Hepatocyte (in vitro differentiated cells): ENCODE measurements around the gene RNF227. TPM values are rescaled to one million over a fixed set of nuclear protein-coding genes. Genes with fewer than 3 reads are reported as not detected.

Source experiments
- DNase-seq: peaks from one replicate; pipeline ENCODE4 v3.0.0-alpha.2; 2016; ENCODE audit warnings: low spot score
- H2AFZ ChIP-seq: fragments of 200-600 bp; sonication (generic); 2 replicates; pipeline ENCODE4 v1.6.0; 2016; ENCODE audit warnings: antibody characterized with exemption, mild to moderate bottlenecking
- H3K27ac ChIP-seq: fragments of 200-600 bp; sonication (generic); 2 replicates; pipeline ENCODE4 v1.5.1; 2016; ENCODE audit warnings: mild to moderate bottlenecking
- H3K27me3 ChIP-seq: fragments of 200-600 bp; sonication (generic); 2 replicates; pipeline ENCODE4 v1.6.1; 2016
- H3K36me3 ChIP-seq: fragments of 200-600 bp; sonication (generic); replicated peaks from 2 replicates; pipeline ENCODE4 v1.5.1; 2016; ENCODE audit warnings: low read depth; ENCODE audit not compliant: insufficient read depth
- H3K4me1 ChIP-seq: fragments of 200-600 bp; sonication (generic); 2 replicates; pipeline ENCODE4 v1.5.1; 2016; ENCODE audit warnings: mild to moderate bottlenecking, moderate library complexity; ENCODE audit not compliant: insufficient read depth
- H3K4me2 ChIP-seq: fragments of 200-600 bp; sonication (generic); 2 replicates; pipeline ENCODE4 v1.6.0; 2016
- H3K4me3 ChIP-seq: fragments of 200-600 bp; sonication (generic); 2 replicates; pipeline ENCODE4 v1.5.1; 2016; ENCODE audit warnings: mild to moderate bottlenecking
- H3K79me2 ChIP-seq: fragments of 200-600 bp; sonication (generic); 2 replicates; pipeline ENCODE4 v1.6.0; 2017; ENCODE audit warnings: mild to moderate bottlenecking
- H3K9me2 ChIP-seq: fragments of 200-600 bp; sonication (generic); replicated peaks from 2 replicates; pipeline ENCODE4 v1.6.0; 2017; ENCODE audit warnings: mild to moderate bottlenecking; ENCODE audit not compliant: insufficient read depth
- H3K9me3 ChIP-seq: fragments of 200-600 bp; sonication (generic); 2 replicates; pipeline ENCODE4 v1.5.1; 2016; ENCODE audit warnings: low read depth, mild to moderate bottlenecking
- H4K20me1 ChIP-seq: fragments of 200-600 bp; sonication (generic); 2 replicates; pipeline ENCODE4 v1.6.0; 2016; ENCODE audit warnings: mild to moderate bottlenecking; ENCODE audit not compliant: insufficient read depth, poor library complexity, severe bottlenecking
- EZH2 ChIP-seq: fragments of 200-600 bp; sonication (generic); IDR thresholded peaks from 2 replicates; pipeline ENCODE4 v1.6.1; 2016; ENCODE audit warnings: antibody characterized with exemption, mild to moderate bottlenecking, borderline replicate concordance
- EZH2phosphoT487 ChIP-seq: fragments of 200-600 bp; sonication (generic); IDR thresholded peaks from one replicate; pipeline ENCODE4 v1.6.1; 2018; ENCODE audit warnings: antibody characterized with exemption, mild to moderate bottlenecking, low read depth, moderate library complexity; ENCODE audit not compliant: unreplicated experiment, severe bottlenecking
- WGBS: methylation state at CpG from one replicate; pipeline ENCODE4 v1.1.6; 2016; ENCODE audit warnings: low lambda C conversion rate; ENCODE audit errors: missing lambda C conversion rate; 5-methylcytosine and 5-hydroxymethylcytosine counted together
- polyA plus RNA-seq: library from polyadenylated mRNA; unstranded; fragments of >200 nt; fragmentation: Nextera tagmentation; extraction: Ambion mirVana; gene quantifications from 2 replicates; pipeline ENCODE4 v1.2.1, GENCODE V29; 2016
- total RNA-seq: library from RNA; depleted of rRNA; stranded (reverse); fragments of >200 nt; gene quantifications from 2 replicates; pipeline ENCODE4 v1.2.3, GENCODE V29; 2014
- TF ChIP-seq, protein P1 (sequence below): fragments of 200-600 bp; sonication (generic); IDR thresholded peaks from 2 replicates; pipeline ENCODE4 v1.5.1; 2016; ENCODE audit warnings: antibody characterized with exemption, mild to moderate bottlenecking; ENCODE audit not compliant: poor library complexity

RNF227 gene
- total and polyA plus RNA-seq, 2 experiments from 2014 or later = 2.5 to 3.5 TPM

DNA sequence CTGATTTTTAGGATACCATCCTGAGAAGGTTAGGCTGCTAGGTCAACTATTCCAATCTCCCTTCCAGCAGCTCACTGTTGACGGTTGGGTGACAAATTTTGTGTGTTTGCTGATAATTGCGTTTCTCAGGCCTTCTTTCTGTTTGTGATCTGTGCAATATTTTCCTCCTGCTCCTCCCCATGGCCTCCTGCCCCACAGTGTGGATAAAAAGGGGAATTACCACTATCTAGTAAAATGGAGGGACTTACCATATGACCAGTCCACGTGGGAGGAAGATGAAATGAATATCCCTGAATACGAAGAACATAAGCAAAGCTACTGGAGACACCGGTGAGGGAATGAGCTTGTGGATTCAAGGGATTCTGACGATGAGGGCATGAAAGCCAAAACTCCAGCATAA lies 18.3 kb downstream of the RNF227 start:
- H3K36me3 ChIP-seq = no peaks in the 10 kb centered on the region
- no peaks in the 10 kb centered on the region for H3K9me3 ChIP-seq
- H2AFZ ChIP-seq = no peak overlapping the region
- no peaks in the 10 kb centered on the region for H3K27me3 ChIP-seq
- H3K4me1 ChIP-seq = no peaks in the 10 kb centered on the region
- no peaks in the 10 kb centered on the region for H4K20me1 ChIP-seq
- peak; percentile 55 for DNase-seq
- 59% methylated on average over 6 of the region's 6 CpGs for WGBS
- no peak overlapping the region for H3K4me2 ChIP-seq
- H3K27ac ChIP-seq = no peak overlapping the region
- no peak overlapping the region for H3K4me3 ChIP-seq
- H3K9me2 ChIP-seq = no peaks in the 10 kb centered on the region
- peaks cover 1% of the 10 kb centered on the region for H3K79me2 ChIP-seq
- TF ChIP-seq EZH2phosphoT487 = no peak
- TF ChIP-seq, protein P1, sequence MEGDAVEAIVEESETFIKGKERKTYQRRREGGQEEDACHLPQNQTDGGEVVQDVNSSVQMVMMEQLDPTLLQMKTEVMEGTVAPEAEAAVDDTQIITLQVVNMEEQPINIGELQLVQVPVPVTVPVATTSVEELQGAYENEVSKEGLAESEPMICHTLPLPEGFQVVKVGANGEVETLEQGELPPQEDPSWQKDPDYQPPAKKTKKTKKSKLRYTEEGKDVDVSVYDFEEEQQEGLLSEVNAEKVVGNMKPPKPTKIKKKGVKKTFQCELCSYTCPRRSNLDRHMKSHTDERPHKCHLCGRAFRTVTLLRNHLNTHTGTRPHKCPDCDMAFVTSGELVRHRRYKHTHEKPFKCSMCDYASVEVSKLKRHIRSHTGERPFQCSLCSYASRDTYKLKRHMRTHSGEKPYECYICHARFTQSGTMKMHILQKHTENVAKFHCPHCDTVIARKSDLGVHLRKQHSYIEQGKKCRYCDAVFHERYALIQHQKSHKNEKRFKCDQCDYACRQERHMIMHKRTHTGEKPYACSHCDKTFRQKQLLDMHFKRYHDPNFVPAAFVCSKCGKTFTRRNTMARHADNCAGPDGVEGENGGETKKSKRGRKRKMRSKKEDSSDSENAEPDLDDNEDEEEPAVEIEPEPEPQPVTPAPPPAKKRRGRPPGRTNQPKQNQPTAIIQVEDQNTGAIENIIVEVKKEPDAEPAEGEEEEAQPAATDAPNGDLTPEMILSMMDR = peak; percentile 41
- TF ChIP-seq EZH2 = no peak

DNA sequence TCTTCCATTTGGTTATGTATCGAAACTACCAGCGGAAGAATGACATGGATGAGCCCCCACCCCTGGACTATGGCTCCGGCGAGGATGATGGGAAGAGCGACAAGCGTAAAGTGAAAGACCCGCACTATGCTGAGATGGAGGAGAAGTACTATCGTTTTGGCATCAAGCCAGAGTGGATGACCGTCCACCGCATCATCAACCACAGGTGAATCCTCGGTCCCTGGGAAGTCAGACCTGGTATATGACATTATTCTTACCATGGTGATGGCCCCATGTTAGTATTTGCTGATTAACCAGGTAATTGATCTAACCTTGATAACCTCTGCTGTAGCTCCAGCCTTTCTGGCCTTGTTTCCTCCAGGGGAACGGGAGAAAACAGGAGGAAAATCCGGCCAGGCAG lies 19.0 kb downstream of the RNF227 start:
- Histone ChIP-seq H3K79me2 (peaks cover 6% of the 10 kb centered on the region), H3K9me2 (no peaks in the 10 kb centered on the region), H2AFZ (no peak overlapping the region), H3K36me3 (no peaks in the 10 kb centered on the region), H3K9me3 (no peaks in the 10 kb centered on the region), H3K4me3 (no peak overlapping the region), H3K4me2 (no peak overlapping the region), H4K20me1 (no peaks in the 10 kb centered on the region), H3K4me1 (no peaks in the 10 kb centered on the region), H3K27me3 (no peaks in the 10 kb centered on the region), H3K27ac (no peak overlapping the region)
- DNase-seq = no peak
- TF ChIP-seq EZH2phosphoT487 = no peak
- TF ChIP-seq, protein P1 = no peak
- TF ChIP-seq EZH2 = no peak
- 89% methylated on average over 13 of the region's 13 CpGs for WGBS

DNA sequence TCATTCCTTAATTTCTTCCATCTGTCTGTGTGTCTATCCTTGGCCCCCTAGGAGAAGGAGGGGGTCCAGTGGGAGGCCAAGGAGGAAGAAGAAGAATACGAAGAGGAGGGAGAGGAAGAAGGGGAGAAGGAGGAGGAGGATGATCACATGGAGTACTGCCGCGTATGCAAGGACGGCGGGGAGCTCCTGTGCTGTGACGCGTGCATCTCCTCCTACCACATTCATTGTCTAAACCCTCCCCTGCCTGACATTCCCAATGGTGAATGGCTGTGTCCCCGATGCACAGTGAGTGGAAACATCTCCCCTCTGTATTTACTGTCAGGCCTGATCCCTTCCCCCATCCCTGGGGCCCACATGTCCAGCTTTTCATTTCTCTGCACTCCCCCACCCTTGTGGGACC lies 21.2 kb downstream of the RNF227 start:
- 98% methylated on average over 6 of the region's 8 CpGs for WGBS
- TF ChIP-seq EZH2 (no peak), EZH2phosphoT487 (no peak)
- TF ChIP-seq, protein P1 = no peak
- no peak overlapping the region for H3K4me2 ChIP-seq
- H2AFZ ChIP-seq = no peak overlapping the region
- H4K20me1 ChIP-seq = peaks cover 5% of the 10 kb centered on the region
- DNase-seq = no peak
- peaks cover 28% of the 10 kb centered on the region for H3K79me2 ChIP-seq
- H3K9me3 ChIP-seq = no peaks in the 10 kb centered on the region
- H3K36me3 ChIP-seq = no peaks in the 10 kb centered on the region
- H3K27me3 ChIP-seq = no peaks in the 10 kb centered on the region
- H3K4me1 ChIP-seq = peaks cover 4% of the 10 kb centered on the region
- no peak overlapping the region for H3K27ac ChIP-seq
- H3K4me3 ChIP-seq = no peak overlapping the region
- no peaks in the 10 kb centered on the region for H3K9me2 ChIP-seq

DNA sequence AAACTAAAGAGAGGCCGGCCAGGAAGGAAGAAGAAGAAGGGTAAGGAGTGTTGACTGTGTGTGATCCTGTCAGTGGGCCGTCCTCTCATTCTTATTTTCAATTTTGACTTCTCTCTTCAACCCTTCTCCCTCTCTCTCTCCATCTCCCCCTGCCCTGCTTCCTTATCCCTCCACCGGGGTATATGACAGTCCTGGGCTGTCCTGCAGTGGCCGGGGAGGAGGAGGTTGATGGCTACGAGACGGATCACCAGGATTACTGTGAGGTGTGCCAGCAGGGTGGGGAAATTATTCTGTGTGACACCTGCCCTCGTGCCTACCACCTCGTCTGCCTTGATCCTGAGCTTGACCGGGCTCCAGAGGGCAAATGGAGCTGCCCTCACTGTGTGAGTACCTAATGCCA lies 21.9 kb downstream of the RNF227 start:
- no peaks in the 10 kb centered on the region for H3K36me3 ChIP-seq

More for the DNA sequence above, 21.9 kb downstream of the RNF227 start:
- Histone ChIP-seq H3K9me3 (no peaks in the 10 kb centered on the region), H3K27ac (no peak overlapping the region), H3K79me2 (peaks cover 35% of the 10 kb centered on the region), H4K20me1 (peaks cover 7% of the 10 kb centered on the region), H3K9me2 (no peaks in the 10 kb centered on the region), H3K4me1 (peaks cover 11% of the 10 kb centered on the region), H3K4me2 (no peak overlapping the region), H2AFZ (no peak overlapping the region), H3K27me3 (no peaks in the 10 kb centered on the region), H3K4me3 (no peak overlapping the region)
- no peak for DNase-seq
- TF ChIP-seq EZH2phosphoT487 (no peak), EZH2 (no peak)
- TF ChIP-seq, protein P1 = no peak
- 96% methylated on average over 9 of the region's 9 CpGs for WGBS
